Fibroblast of lung (primary cell): ENCODE data around the gene PACSIN2. TPM values are rescaled to one million over a fixed set of nuclear protein-coding genes. Genes with fewer than 3 reads are reported as not detected.

Experiments
- DNase-seq, 2 donors: peaks; one replicate each; pipeline versions ENCODE4 v3.0.0 to v3.0.0-alpha.2; 2010; ENCODE audit warnings: low read depth in 2 of 2
- H2AFZ ChIP-seq: 2 replicates; pipeline ENCODE4 v1.5.1; 2012; ENCODE audit warnings: low read length, control low read depth, inconsistent platforms
- H3K27ac ChIP-seq: 2 replicates; pipeline ENCODE4 v1.5.1; 2011; ENCODE audit warnings: low read length, control low read depth; ENCODE audit not compliant: insufficient read depth
- H3K27me3 ChIP-seq: 2 replicates; pipeline ENCODE4 v1.5.1; 2011; ENCODE audit warnings: mild to moderate bottlenecking, low read length; ENCODE audit not compliant: control insufficient read depth, insufficient read depth
- H3K36me3 ChIP-seq: 2 replicates; pipeline ENCODE4 v1.5.1; 2011; ENCODE audit warnings: low read length; ENCODE audit not compliant: control insufficient read depth, insufficient read depth
- H3K4me1 ChIP-seq: 2 replicates; pipeline ENCODE4 v1.5.1; 2011; ENCODE audit warnings: low read length; ENCODE audit not compliant: control insufficient read depth, insufficient read depth; ENCODE audit errors: extremely low read depth
- H3K4me2 ChIP-seq: 2 replicates; pipeline ENCODE4 v1.5.1; 2011; ENCODE audit warnings: low read length, control low read depth; ENCODE audit not compliant: insufficient read depth; ENCODE audit errors: extremely low read depth
- H3K4me3 ChIP-seq, 4 experiments: fragments of 200-600 bp in 1 of 4; sonication (generic) in 1 of 4; replicated peaks in 1 of 4; 2 replicates each; pipeline ENCODE4 v1.5.1; 2011 to 2016; ENCODE audit warnings: low read length in 4 of 4, low read depth in 3 of 4, mild to moderate bottlenecking in 3 of 4, control low read depth in 2 of 4, inconsistent platforms in 1 of 4, mixed read lengths in 1 of 4; ENCODE audit not compliant: insufficient read depth in 1 of 4; ENCODE audit errors: control extremely low read depth in 1 of 4
- H3K79me2 ChIP-seq: 2 replicates; pipeline ENCODE4 v1.5.1; 2012; ENCODE audit warnings: mild to moderate bottlenecking, low read length, inconsistent platforms; ENCODE audit not compliant: control insufficient read depth, insufficient read depth
- H3K9ac ChIP-seq: 2 replicates; pipeline ENCODE4 v1.5.1; 2011; ENCODE audit warnings: mild to moderate bottlenecking, low read length, control low read depth; ENCODE audit not compliant: insufficient read depth
- H3K9me3 ChIP-seq: 2 replicates; pipeline ENCODE4 v1.5.1; 2012; ENCODE audit warnings: low read depth, low read length; ENCODE audit not compliant: control insufficient read depth, insufficient read depth
- H4K20me1 ChIP-seq: 2 replicates; pipeline ENCODE4 v1.5.1; 2011; ENCODE audit warnings: low read length; ENCODE audit not compliant: control insufficient read depth, insufficient read depth; ENCODE audit errors: extremely low read depth
- CTCF ChIP-seq, 2 donors: IDR thresholded peaks in 1 of 2; conservative IDR thresholded peaks in 1 of 2; 1 replicate in 1 of 2; 2 replicates in 1 of 2; pipeline ENCODE4 v1.5.1; 2011 to 2012; ENCODE audit warnings: low read length in 2 of 2, control low read depth in 1 of 2, inconsistent platforms in 1 of 2, low read depth in 1 of 2, mild to moderate bottlenecking in 1 of 2
- EZH2 ChIP-seq: IDR thresholded peaks from 2 replicates; pipeline ENCODE4 v1.5.1; 2012; ENCODE audit warnings: low read length, control low read depth, mild to moderate bottlenecking; ENCODE audit errors: missing control alignments
- polyA plus RNA-seq, 2 donors: library from polyadenylated mRNA; depleted of rRNA in 1 of 2; stranded (reverse) in 1 of 2; unstranded in 1 of 2; fragments of >200 nt; gene quantifications; 2 replicates each; pipeline ENCODE4 v1.2.1, GENCODE V29; 2011 to 2012; ENCODE audit warnings: missing spikeins in 1 of 2
- total RNA-seq: library from RNA; depleted of rRNA; stranded (reverse); fragments of >200 nt; gene quantifications from 2 replicates; pipeline ENCODE4 v1.2.1, GENCODE V29; 2014

The PACSIN2 gene
- total and polyA plus RNA-seq, 2 donors (not counting 1 experiment from before 2014, with no cell fraction given) = 30.1 to 41.4 TPM

DNA sequence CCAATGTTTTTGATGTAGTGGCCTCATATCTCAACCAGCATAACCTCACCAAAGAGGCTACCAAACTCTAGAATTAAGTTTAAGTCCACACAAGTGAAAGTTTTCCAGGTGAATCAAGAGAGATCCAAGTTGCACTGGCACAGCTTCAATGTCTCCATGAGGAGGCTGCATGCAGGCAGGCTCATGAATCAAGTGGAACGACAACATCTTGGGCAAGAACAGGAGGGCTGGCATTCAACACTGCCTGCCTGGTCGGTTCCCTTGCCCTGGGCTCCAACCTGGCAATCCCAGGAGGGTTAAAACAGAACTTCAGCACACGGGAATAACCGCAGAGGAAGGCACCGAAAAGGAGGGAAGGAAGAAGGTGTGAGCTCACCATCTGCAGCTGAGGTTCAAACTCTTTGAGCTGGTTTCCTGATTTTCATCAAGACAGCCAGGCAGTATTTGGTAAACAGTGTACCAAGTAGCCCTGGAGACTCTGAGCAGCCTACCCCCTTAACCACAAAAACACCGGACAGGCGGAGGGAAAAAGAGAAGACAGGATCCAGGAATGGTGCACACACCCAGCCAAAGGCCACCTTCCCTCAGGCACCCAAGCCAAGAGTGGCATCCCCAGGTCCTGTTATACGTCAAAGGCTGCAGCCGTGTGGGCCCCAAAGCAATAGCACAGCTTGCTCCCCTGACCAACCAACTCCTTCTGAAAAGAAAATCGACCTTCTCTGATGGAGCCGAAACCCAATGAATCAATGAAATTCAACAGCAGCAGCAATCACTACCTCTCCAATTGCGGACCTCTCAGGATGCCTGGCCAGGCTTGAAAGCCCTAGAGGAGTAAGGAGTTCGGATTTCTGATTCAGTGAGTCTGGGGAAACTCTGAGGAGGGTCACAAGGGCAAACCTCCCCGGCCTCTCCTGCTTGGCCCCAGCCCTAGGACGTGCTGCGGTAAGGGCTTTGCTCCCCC is 1.3 kb downstream of the PACSIN2 start:
- Histone ChIP-seq H3K27ac (peak overlapping the region; percentile 73), H2AFZ (no peak overlapping the region), H3K9ac (peak overlapping the region; percentile 79), H3K79me2 (peaks cover 55% of the 10 kb centered on the region), H4K20me1 (no peaks in the 10 kb centered on the region), H3K36me3 (no peaks in the 10 kb centered on the region), H3K27me3 (no peaks in the 10 kb centered on the region), H3K4me3 (peak overlapping the region; percentile 73 to 85 (median 83)), H3K9me3 (no peaks in the 10 kb centered on the region), H3K4me1 (peaks cover 3% of the 10 kb centered on the region), H3K4me2 (peak overlapping the region; percentile 83)
- TF ChIP-seq EZH2 (no peak), CTCF (conservative IDR thresholded peaks at IDR 0.05 in 1 of 2, IDR thresholded peaks at IDR 0.05 in 1 of 2; ENCODE audit: low read depth in 1 of 2, low read length in 2 of 2) (no peak)
- peak in 1 of 2 donors; percentile 41 for DNase-seq

DNA sequence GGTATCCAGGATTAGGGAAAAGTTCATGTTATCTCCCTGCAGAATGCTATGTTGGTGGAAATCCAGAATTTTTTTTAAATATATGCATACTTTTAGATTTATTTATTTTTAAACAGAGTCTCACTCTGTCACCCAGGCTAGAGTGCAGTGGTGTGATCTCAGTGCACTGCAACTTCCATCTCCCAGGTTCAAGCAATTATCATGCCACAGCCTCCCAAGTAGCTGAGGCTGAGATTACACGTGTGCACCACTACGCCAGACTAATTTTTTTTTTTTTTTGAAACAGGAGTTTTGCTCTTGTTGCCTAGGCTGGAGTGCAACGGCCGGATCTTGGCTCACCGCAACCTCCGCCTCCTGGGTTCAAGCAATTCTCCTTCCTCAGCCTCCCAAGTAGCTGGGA is 2.6 kb downstream of the PACSIN2 start:
- peaks cover 64% of the 10 kb centered on the region for H3K79me2 ChIP-seq
- no peak for TF ChIP-seq CTCF (conservative IDR thresholded peaks at IDR 0.05 in 1 of 2, IDR thresholded peaks at IDR 0.05 in 1 of 2; ENCODE audit: low read depth in 1 of 2, low read length in 2 of 2)
- no peak for TF ChIP-seq EZH2

DNA sequence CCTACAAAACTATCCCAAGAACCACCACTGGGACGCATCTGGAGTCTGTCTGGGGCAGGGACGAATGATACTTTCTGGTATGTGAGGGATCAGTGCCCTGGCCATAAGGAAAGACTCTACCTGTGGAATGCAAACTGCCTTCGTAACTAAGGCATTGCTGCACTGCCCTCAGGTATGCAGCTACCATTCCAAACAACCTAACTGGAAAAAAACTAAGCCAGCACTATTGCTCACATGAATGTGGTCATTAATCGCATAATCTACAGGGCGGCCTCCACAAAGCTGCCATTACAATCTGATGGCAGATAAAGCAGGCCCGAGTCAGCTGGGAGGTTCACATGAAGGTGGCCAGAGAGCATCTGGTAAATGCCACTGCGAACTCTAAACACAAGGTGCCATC is 3.9 kb downstream of the PACSIN2 start:
- H3K4me1 ChIP-seq = peaks cover 7% of the 10 kb centered on the region
- H3K9ac ChIP-seq = no peak overlapping the region
- DNase-seq = peak in 1 of 2 donors; percentile 84
- TF ChIP-seq EZH2 = no peak
- no peak for TF ChIP-seq CTCF (conservative IDR thresholded peaks at IDR 0.05 in 1 of 2, IDR thresholded peaks at IDR 0.05 in 1 of 2; ENCODE audit: low read depth in 1 of 2, low read length in 2 of 2)
- no peaks in the 10 kb centered on the region for H3K36me3 ChIP-seq
- H3K27me3 ChIP-seq = no peaks in the 10 kb centered on the region
- H3K27ac ChIP-seq = no peak overlapping the region
- H3K9me3 ChIP-seq = no peaks in the 10 kb centered on the region
- no peak overlapping the region for H3K4me3 ChIP-seq
- H2AFZ ChIP-seq = no peak overlapping the region
- no peak overlapping the region for H3K4me2 ChIP-seq
- H3K79me2 ChIP-seq = peaks cover 77% of the 10 kb centered on the region
- no peaks in the 10 kb centered on the region for H4K20me1 ChIP-seq

More for the DNA sequence above, 2.6 kb downstream of the PACSIN2 start:
- Histone ChIP-seq H3K9ac (no peak overlapping the region), H3K27ac (no peak overlapping the region), H3K27me3 (no peaks in the 10 kb centered on the region), H2AFZ (no peak overlapping the region), H3K4me1 (peaks cover 7% of the 10 kb centered on the region), H3K4me3 (no peak overlapping the region), H4K20me1 (no peaks in the 10 kb centered on the region), H3K9me3 (no peaks in the 10 kb centered on the region), H3K36me3 (no peaks in the 10 kb centered on the region), H3K4me2 (no peak overlapping the region)
- DNase-seq = peak in 1 of 2 donors; percentile 45
